ENCODE measurements around the gene ATXN1.
"Not testable (repeated sequence)": the region's sequence is repeated elsewhere in the genome, so short reads cannot be mapped to it uniquely, and the experiment has no call there.

Gene ATXN1

GRCh38 chr6:16400248-16400760 lies 361.0 kb downstream of the ATXN1 start:
- no peak for DNase-seq

GRCh38 chr6:16399695-16400094 lies 361.6 kb downstream of the ATXN1 start:
- no peak for DNase-seq

GRCh38 chr6:16399158-16399557 lies 362.1 kb downstream of the ATXN1 start:
- no peak for DNase-seq

GRCh38 chr6:16398587-16398986 lies 362.7 kb downstream of the ATXN1 start:
- DNase-seq: no peak

GRCh38 chr6:16397623-16398022 lies 363.6 kb downstream of the ATXN1 start:
- DNase-seq: no peak

GRCh38 chr6:16396497-16397319 lies 364.6 kb downstream of the ATXN1 start:
- DNase-seq: no peak

- no peak for DNase-seq
Observed at GRCh38 chr6:16394632-16395031, 366.6 kb downstream of the ATXN1 start.

- no peak for DNase-seq
Observed at GRCh38 chr6:16393326-16393725, 367.9 kb downstream of the ATXN1 start.

- DNase-seq: no peak
Observed at GRCh38 chr6:16392010-16392409, 369.2 kb downstream of the ATXN1 start.

GRCh38 chr6:16391451-16391912 lies 369.8 kb downstream of the ATXN1 start:
- DNase-seq: no peak

- not testable (repeated sequence) for DNase-seq
Observed at GRCh38 chr6:16390909-16391450, 370.3 kb downstream of the ATXN1 start.

- DNase-seq: no peak
Observed at GRCh38 chr6:16389642-16390041, 371.6 kb downstream of the ATXN1 start.

GRCh38 chr6:16388488-16388887 lies 372.8 kb downstream of the ATXN1 start:
- DNase-seq: no peak

- DNase-seq: no peak
Observed at GRCh38 chr6:16386057-16386456, 375.2 kb downstream of the ATXN1 start.

- DNase-seq: no peak
Observed at GRCh38 chr6:16383607-16384206, 377.6 kb downstream of the ATXN1 start.

- DNase-seq: not testable (repeated sequence)
Observed at GRCh38 chr6:16381968-16382367, 379.3 kb downstream of the ATXN1 start.

- DNase-seq: no peak
Observed at GRCh38 chr6:16380220-16380809, 380.9 kb downstream of the ATXN1 start.

- not testable (repeated sequence) for DNase-seq
Observed at GRCh38 chr6:16378360-16378759, 382.9 kb downstream of the ATXN1 start.

- no peak for DNase-seq
Observed at GRCh38 chr6:16377470-16377869, 383.8 kb downstream of the ATXN1 start.

GRCh38 chr6:16375843-16376242 lies 385.4 kb downstream of the ATXN1 start:
- DNase-seq: no peak

GRCh38 chr6:16375206-16375605 lies 386.1 kb downstream of the ATXN1 start:
- no peak for DNase-seq

- DNase-seq: no peak
Observed at GRCh38 chr6:16374461-16375200, 386.6 kb downstream of the ATXN1 start.

GRCh38 chr6:16374016-16374415 lies 387.2 kb downstream of the ATXN1 start:
- no peak for DNase-seq

All from GDM1 (cell line).